NCI-H1417 treated with DMSO at 0.1 percent for 48 hours (cell line): ENCODE measurements around the gene ARID5A.
"Not testable (repeated sequence)": the region's sequence is repeated elsewhere in the genome, so short reads cannot be mapped to it uniquely, and the experiment has no call there.

Experiments
- DNase-seq: peaks from one replicate; lab custom pipeline; 2025; lab: John Stamatoyannopoulos, UW

ARID5A gene

GRCh38 chr2:96557421-96557820, 20.9 kb downstream of the ARID5A start:
- not testable (repeated sequence) for DNase-seq

GRCh38 chr2:96558061-96558460, 21.5 kb downstream of the ARID5A start:
- no peak for DNase-seq

- DNase-seq, result no peak
These were observed 21.9 kb downstream of the ARID5A start for GRCh38 chr2:96558485-96558884.

- no peak for DNase-seq
These were observed 27.5 kb downstream of the ARID5A start for GRCh38 chr2:96564026-96564425.

GRCh38 chr2:96564563-96564962, 28.0 kb downstream of the ARID5A start:
- DNase-seq, result no peak

- no peak for DNase-seq
These were observed 28.6 kb downstream of the ARID5A start for GRCh38 chr2:96565111-96565510.

GRCh38 chr2:96568094-96568493, 31.5 kb downstream of the ARID5A start:
- DNase-seq, result no peak

- no peak for DNase-seq
These were observed 37.8 kb downstream of the ARID5A start for GRCh38 chr2:96574364-96574763.

GRCh38 chr2:96575785-96576456, 39.4 kb downstream of the ARID5A start:
- no peak for DNase-seq

- DNase-seq, result no peak
These were observed 40.9 kb downstream of the ARID5A start for GRCh38 chr2:96577501-96577900.

- DNase-seq, result no peak
These were observed 42.2 kb downstream of the ARID5A start for GRCh38 chr2:96578731-96579130.

GRCh38 chr2:96579422-96579821, 42.9 kb downstream of the ARID5A start:
- DNase-seq, result no peak

- no peak for DNase-seq
These were observed 44.2 kb downstream of the ARID5A start for GRCh38 chr2:96580771-96581170.

- DNase-seq, result no peak
These were observed 47.5 kb downstream of the ARID5A start for GRCh38 chr2:96584017-96584416.

GRCh38 chr2:96587843-96588242, 51.3 kb downstream of the ARID5A start:
- no peak for DNase-seq

GRCh38 chr2:96591054-96591453, 54.5 kb downstream of the ARID5A start:
- no peak for DNase-seq

- DNase-seq, result no peak
These were observed 54.9 kb downstream of the ARID5A start for GRCh38 chr2:96591494-96591893.

GRCh38 chr2:96594282-96594681, 57.7 kb downstream of the ARID5A start:
- no peak for DNase-seq

- no peak for DNase-seq
These were observed 58.2 kb downstream of the ARID5A start for GRCh38 chr2:96594691-96595152.

GRCh38 chr2:96596596-96596995, 60.0 kb downstream of the ARID5A start:
- DNase-seq, result no peak

GRCh38 chr2:96599941-96600340, 63.4 kb downstream of the ARID5A start:
- no peak for DNase-seq

- DNase-seq, result no peak
These were observed 65.1 kb downstream of the ARID5A start for GRCh38 chr2:96601382-96602292.
